Left hindlimb (tissue), 1 donor: ENCODE results near the gene MPZ.
A peak's percentile ranks its signal among the peaks of the same experiment; 100 is the strongest.
"Not testable (repeated sequence)": the region's sequence is repeated elsewhere in the genome, so short reads cannot be mapped to it uniquely, and the experiment has no call there.

ENCODE experiments used
- DNase-seq: peaks from one replicate; pipeline ENCODE4 v3.0.0-alpha.2; 2018

MPZ gene

GRCh38 chr1:161309868-161310267 is at the start of gene MPZ:
MPZ (minus strand) TSS chr1:161309968; CDS start chr1:161309905, 63 bp downstream.
- no peak for DNase-seq

- no peak for DNase-seq
Observed at GRCh38 chr1:161359291-161359690, 49.5 kb upstream of the MPZ start.

GRCh38 chr1:161357073-161357472 is 47.3 kb upstream of the MPZ start:
- no peak for DNase-seq

GRCh38 chr1:161351482-161351881 is 41.7 kb upstream of the MPZ start:
- DNase-seq, result no peak

- DNase-seq, result no peak
Observed at GRCh38 chr1:161350671-161351070, 40.9 kb upstream of the MPZ start.

GRCh38 chr1:161342821-161343220 is 33.1 kb upstream of the MPZ start:
- no peak for DNase-seq

GRCh38 chr1:161342177-161342576 is 32.4 kb upstream of the MPZ start:
- no peak for DNase-seq

- no peak for DNase-seq
Observed at GRCh38 chr1:161335796-161336195, 26.0 kb upstream of the MPZ start.

GRCh38 chr1:161333166-161333565 is 23.4 kb upstream of the MPZ start:
- DNase-seq, result no peak

- DNase-seq, result no peak
Observed at GRCh38 chr1:161330346-161330745, 20.6 kb upstream of the MPZ start.

GRCh38 chr1:161324020-161324419 is 14.3 kb upstream of the MPZ start:
- DNase-seq, result no peak

- not testable (repeated sequence) for DNase-seq
Observed at GRCh38 chr1:161315841-161316674, 6.3 kb upstream of the MPZ start.

- peak; percentile 94 for DNase-seq
Observed at GRCh38 chr1:161314201-161314981, 4.6 kb upstream of the MPZ start, which contains the start of gene SDHC. SDHC (plus strand) TSS chr1:161314381; CDS start chr1:161314406, 25 bp downstream.

GRCh38 chr1:161313554-161314200 is 3.9 kb upstream of the MPZ start:
- no peak for DNase-seq

- DNase-seq, result no peak
Observed at GRCh38 chr1:161311595-161312181, 1.9 kb upstream of the MPZ start.

GRCh38 chr1:161307892-161308638 is 1.7 kb downstream of the MPZ start:
- no peak for DNase-seq

GRCh38 chr1:161307230-161307768 is 2.5 kb downstream of the MPZ start:
- no peak for DNase-seq

- peak; percentile 77 for DNase-seq
Observed at GRCh38 chr1:161305867-161306519, 3.8 kb downstream of the MPZ start.

GRCh38 chr1:161304927-161305866 is 4.6 kb downstream of the MPZ start:
- DNase-seq, result peak; percentile 32

GRCh38 chr1:161300478-161300877 is 9.3 kb downstream of the MPZ start:
- DNase-seq, result no peak
